Measurements from ENCODE around the gene PCNT. TPM values are rescaled to one million over a fixed set of nuclear protein-coding genes. Genes with fewer than 3 reads are reported as not detected.
A peak's percentile ranks its signal among the peaks of the same experiment; 100 is the strongest.

PCNT gene, protein sequence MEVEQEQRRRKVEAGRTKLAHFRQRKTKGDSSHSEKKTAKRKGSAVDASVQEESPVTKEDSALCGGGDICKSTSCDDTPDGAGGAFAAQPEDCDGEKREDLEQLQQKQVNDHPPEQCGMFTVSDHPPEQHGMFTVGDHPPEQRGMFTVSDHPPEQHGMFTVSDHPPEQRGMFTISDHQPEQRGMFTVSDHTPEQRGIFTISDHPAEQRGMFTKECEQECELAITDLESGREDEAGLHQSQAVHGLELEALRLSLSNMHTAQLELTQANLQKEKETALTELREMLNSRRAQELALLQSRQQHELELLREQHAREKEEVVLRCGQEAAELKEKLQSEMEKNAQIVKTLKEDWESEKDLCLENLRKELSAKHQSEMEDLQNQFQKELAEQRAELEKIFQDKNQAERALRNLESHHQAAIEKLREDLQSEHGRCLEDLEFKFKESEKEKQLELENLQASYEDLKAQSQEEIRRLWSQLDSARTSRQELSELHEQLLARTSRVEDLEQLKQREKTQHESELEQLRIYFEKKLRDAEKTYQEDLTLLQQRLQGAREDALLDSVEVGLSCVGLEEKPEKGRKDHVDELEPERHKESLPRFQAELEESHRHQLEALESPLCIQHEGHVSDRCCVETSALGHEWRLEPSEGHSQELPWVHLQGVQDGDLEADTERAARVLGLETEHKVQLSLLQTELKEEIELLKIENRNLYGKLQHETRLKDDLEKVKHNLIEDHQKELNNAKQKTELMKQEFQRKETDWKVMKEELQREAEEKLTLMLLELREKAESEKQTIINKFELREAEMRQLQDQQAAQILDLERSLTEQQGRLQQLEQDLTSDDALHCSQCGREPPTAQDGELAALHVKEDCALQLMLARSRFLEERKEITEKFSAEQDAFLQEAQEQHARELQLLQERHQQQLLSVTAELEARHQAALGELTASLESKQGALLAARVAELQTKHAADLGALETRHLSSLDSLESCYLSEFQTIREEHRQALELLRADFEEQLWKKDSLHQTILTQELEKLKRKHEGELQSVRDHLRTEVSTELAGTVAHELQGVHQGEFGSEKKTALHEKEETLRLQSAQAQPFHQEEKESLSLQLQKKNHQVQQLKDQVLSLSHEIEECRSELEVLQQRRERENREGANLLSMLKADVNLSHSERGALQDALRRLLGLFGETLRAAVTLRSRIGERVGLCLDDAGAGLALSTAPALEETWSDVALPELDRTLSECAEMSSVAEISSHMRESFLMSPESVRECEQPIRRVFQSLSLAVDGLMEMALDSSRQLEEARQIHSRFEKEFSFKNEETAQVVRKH (N-terminal part only)
- total RNA-seq, result 10 to 100 TPM in 2 of 4 donors, 1 to 10 TPM in 2; 6.2 to 29.7 (median 17.1) TPM

DNA sequence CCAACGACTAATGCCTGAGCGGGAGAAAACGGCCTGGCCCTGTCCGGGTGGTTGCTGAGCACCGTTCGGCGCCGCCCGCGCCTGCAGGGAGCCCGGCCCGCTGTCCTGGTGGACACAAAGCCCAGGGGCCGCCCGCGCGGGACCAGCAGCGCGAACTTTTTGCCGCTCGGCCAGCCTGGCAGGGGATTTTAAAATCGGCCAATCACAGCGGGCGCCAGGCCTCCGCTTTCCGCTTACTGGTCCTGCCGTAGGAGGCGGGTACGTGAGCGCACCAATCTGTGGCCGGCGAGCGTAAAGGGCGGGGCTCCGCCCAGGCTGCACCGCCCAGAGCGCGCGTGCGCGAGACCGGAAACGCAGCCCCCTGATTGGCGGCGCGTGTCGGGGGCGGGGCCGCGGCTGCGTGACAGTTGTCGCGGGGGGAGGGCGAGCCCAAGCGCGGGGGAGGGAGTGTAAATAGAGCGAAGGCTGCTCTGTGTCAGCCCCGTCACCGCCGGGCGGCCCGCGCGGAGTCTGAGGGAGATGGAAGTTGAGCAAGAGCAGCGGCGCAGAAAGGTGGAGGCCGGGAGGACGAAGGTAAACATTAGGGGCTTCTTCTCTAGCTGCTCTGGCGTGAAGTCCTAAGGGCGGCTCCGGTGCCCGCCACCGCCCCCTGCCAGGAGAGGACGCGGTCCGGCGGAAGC, at the start of gene PCNT, which contains the start of gene C21orf58:
TSS of gene PCNT (plus strand) at position 447 of the 680 bp plus-strand sequence. CDS start at position 520, 73 bp downstream.
TSS of gene C21orf58 (minus strand) at position 161 of the 680 bp plus-strand sequence. CDS start 1,132 bp downstream, outside the sequence.
- Histone ChIP-seq H3K9me3 (no peaks in the 10 kb centered on the region), H3K4me1 (peaks cover 0 to 9% of the 10 kb centered on the region in 2 donors), H3K4me3 (peak within 1 kb of the TSS; percentile 84 to 97), H3K27ac (peak within 1 kb of the TSS; percentile 97 to 99), H3K27me3 (no peaks in the 10 kb centered on the region), H3K36me3 (no peaks in the 10 kb centered on the region)
- intact Hi-C loops (cut with DNase I; ENCODE audit: low total_unique reads), result no loop called here
- TF ChIP-seq POLR2A (IDR thresholded peaks at IDR 0.05), result no peak
- TF ChIP-seq, protein P1, sequence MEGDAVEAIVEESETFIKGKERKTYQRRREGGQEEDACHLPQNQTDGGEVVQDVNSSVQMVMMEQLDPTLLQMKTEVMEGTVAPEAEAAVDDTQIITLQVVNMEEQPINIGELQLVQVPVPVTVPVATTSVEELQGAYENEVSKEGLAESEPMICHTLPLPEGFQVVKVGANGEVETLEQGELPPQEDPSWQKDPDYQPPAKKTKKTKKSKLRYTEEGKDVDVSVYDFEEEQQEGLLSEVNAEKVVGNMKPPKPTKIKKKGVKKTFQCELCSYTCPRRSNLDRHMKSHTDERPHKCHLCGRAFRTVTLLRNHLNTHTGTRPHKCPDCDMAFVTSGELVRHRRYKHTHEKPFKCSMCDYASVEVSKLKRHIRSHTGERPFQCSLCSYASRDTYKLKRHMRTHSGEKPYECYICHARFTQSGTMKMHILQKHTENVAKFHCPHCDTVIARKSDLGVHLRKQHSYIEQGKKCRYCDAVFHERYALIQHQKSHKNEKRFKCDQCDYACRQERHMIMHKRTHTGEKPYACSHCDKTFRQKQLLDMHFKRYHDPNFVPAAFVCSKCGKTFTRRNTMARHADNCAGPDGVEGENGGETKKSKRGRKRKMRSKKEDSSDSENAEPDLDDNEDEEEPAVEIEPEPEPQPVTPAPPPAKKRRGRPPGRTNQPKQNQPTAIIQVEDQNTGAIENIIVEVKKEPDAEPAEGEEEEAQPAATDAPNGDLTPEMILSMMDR (IDR thresholded peaks at IDR 0.05), result no peak
- peak; percentile 96 to 98 for DNase-seq

DNA sequence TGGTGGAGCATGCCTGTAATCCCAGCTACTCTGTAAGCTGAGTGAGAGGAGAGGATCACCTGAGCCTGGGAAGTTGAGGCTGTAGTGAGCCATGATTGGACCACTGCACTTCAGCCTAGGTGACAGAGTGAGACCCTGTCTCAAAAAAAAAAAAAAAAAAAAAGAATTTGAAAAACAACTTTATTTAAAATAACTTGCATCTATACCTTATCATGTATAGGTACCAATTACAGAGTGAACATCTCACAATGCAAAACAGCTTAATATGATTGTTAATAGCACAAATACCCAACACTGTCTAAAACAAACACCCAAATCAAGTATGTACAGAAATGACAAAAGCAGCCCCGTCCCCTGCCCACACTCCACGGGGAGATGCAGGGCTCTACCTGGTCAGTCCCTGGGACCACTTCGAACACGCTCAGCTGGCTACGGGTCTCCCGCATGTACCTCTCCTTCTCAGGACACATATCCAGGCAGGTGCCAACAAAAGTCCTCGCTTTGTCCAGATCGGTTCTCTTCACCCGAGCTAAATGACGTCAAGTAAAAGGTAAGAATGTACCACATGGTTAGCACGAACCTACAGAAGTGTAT, 49.1 kb upstream of the PCNT start:
- Histone ChIP-seq H3K27me3 (no peaks in the 10 kb centered on the region), H3K27ac (no peak overlapping the region), H3K9me3 (no peaks in the 10 kb centered on the region), H3K4me1 (no peaks in the 10 kb centered on the region), H3K4me3 (no peak overlapping the region), H3K36me3 (no peaks in the 10 kb centered on the region)
- intact Hi-C loops (cut with DNase I; ENCODE audit: low total_unique reads), result no loop called here
- TF ChIP-seq, protein P1 (IDR thresholded peaks at IDR 0.05), result no peak
- no peak for TF ChIP-seq POLR2A (IDR thresholded peaks at IDR 0.05)
- no peak for DNase-seq

DNA sequence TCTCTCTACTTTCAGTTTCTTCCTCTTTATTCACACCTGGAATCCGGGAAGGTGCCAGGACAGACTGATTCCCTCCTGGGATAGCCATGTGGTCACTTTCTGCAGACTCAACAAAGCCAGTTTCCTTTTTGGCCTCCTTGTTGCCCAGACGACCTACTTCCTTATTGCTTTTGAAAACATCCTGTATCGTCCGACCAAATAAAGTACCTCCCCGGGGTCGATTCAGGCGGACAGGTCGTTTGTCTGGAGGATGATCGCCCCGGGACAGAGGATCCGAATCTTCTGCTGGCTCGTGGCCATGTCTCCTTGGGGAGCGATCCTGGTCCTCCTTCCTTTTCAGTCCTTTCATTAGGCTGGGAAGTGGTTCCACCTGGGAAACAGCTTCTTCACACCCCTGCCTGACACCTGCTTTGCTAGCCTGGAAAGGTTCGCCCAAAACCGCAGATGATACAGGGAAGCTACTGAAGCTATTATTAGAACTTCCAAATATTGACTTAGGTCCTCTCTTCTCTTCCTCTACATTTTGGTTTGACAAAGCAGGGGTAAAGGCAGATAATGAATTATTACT, 39.8 kb upstream of the PCNT start:
- DNase-seq, result no peak
- peaks cover 9 to 12% of the 10 kb centered on the region in 2 donors for H3K4me1 ChIP-seq
- H3K4me3 ChIP-seq, result no peak overlapping the region
- no peaks in the 10 kb centered on the region for H3K36me3 ChIP-seq
- intact Hi-C loops (cut with DNase I; ENCODE audit: low total_unique reads), result no loop called here
- H3K9me3 ChIP-seq, result no peaks in the 10 kb centered on the region
- H3K27ac ChIP-seq, result no peak overlapping the region
- no peaks in the 10 kb centered on the region for H3K27me3 ChIP-seq
- no peak for TF ChIP-seq POLR2A (IDR thresholded peaks at IDR 0.05)

DNA sequence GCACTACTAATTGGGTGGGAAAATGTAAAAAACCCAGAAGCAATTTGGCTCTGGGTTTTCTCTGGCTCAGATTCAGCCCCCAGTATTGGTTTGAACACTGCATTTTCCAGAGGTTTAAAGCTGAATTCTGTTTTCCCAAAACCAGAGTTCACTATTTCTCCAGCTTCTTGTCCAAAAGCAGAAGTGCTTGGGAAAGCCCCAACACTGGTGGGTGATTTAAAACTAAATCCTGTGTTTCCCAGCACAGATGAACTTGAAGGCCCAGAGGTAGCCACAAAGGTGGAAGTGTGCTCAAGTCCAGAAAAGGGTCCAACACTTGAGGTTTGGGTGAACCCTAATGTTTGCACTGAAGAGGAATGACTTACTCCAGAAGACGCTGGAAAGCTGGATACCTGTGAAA, 39.2 kb upstream of the PCNT start:
- H3K9me3 ChIP-seq, result no peaks in the 10 kb centered on the region
- no peaks in the 10 kb centered on the region for H3K27me3 ChIP-seq
- intact Hi-C loops (cut with DNase I; ENCODE audit: low total_unique reads), result no loop called here
- H3K4me3 ChIP-seq, result no peak overlapping the region
- TF ChIP-seq POLR2A (IDR thresholded peaks at IDR 0.05), result no peak
- peak overlapping the region in 1 of 2 donors; percentile 89 for H3K27ac ChIP-seq
- DNase-seq, result no peak
- peaks cover 9 to 12% of the 10 kb centered on the region in 2 donors for H3K4me1 ChIP-seq
- no peaks in the 10 kb centered on the region for H3K36me3 ChIP-seq

DNA sequence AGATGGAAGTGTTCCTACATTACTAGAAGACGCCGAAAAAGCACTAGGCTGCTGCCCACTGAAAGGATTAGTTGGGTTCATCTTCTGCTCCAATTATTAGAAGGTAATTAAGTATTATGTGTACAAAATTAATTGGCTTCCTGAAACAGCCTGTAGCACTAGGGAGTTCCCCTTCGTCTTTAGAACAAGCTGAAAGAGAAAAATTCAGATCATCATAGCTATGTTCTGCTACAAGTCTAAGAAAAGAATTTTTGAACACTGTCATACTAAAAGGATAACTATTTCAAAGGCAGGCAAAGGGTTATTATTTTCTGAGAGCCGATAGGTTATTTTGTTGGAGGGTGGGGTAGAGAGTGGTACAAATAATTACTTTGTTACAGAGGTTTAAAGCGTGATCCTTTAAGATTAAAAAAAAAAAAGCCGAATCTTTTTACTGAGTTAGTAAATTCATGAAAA, 38.7 kb upstream of the PCNT start, which contains the start of gene MCM3AP:
TSS of gene MCM3AP (minus strand) at position 406 of the 456 bp plus-strand sequence. CDS start at position 81, 325 bp downstream.
- H3K27me3 ChIP-seq, result no peaks in the 10 kb centered on the region
- H3K27ac ChIP-seq, result peak within 1 kb of the TSS; percentile 89 to 94
- no peak for TF ChIP-seq POLR2A (IDR thresholded peaks at IDR 0.05)
- TF ChIP-seq, protein P1 (IDR thresholded peaks at IDR 0.05), result no peak
- peaks cover 9 to 12% of the 10 kb centered on the region in 2 donors for H3K4me1 ChIP-seq
- no peaks in the 10 kb centered on the region for H3K9me3 ChIP-seq
- peak within 1 kb of the TSS; percentile 77 to 80 for H3K4me3 ChIP-seq
- intact Hi-C loops (cut with DNase I; ENCODE audit: low total_unique reads), result no loop called here
- H3K36me3 ChIP-seq, result no peaks in the 10 kb centered on the region
- DNase-seq, result no peak
